ENCODE data around the gene GALNT2. TPM values are rescaled to one million over a fixed set of nuclear protein-coding genes. Genes with fewer than 3 reads are reported as not detected.

Gene GALNT2
- polyA plus RNA-seq, 1 donor = 47.1 TPM

DNA sequence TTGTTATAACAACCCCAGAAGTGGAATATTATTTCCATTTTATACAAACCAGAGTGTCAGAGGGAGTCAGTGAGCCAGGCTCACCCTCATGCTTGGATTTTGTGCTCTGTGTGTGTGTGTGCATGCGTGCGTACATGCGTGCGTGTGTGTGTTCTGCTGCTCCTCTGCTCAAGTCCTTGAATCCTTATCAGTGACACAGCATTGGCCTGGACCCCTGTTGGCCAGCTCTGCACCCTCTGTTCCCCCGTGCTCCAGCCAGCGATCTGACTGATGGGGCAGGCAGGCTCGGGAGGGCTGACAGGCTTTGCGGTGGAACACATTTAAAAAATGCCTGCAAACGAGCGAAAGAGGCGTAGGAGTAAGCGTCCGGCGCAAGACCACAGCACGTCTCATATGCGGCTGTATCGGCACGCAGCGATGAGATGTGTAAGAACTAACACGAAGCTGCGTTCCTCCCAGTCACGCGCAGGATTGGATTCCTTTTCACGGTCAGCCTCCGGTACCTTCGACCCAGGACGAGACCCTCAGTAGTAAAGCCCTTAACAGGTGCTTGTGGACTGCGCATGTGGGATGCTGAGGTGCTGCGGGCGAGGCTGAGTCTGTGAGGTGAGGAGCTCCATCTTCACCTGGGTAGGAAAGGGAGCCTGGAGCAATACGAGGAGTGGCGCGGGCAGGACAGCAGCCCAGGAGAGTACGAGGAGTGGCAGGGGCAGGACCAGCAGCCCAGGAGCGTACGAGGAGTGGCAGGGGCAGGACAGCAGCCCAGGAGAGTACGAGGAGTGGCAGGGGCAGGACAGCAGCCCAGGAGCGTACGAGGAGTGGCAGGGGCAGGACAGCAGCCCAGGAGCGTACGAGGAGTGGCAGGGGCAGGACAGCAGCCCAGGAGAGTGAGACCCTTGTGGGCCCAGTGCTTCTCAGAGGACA lies 130.9 kb downstream of the GALNT2 start:
- H3K4me3 ChIP-seq (ENCODE audit: low read length) = no peak overlapping the region
- H3K36me3 ChIP-seq (ENCODE audit: control insufficient read depth, insufficient read depth, low read length) = peaks cover 4% of the 10 kb centered on the region
- DNase-seq = no peak
- no peaks in the 10 kb centered on the region for H3K4me1 ChIP-seq (ENCODE audit: control insufficient read depth, insufficient read depth, low read length)
- no peak overlapping the region for H3K27ac ChIP-seq (ENCODE audit: low read length)
- no peaks in the 10 kb centered on the region for H3K27me3 ChIP-seq (ENCODE audit: control insufficient read depth, insufficient read depth, low read length)
- no CpG with 5 or more reads among the region's 41 CpGs for WGBS (ENCODE audit: insufficient coverage, low lambda C conversion rate)
- no peaks in the 10 kb centered on the region for H3K9me3 ChIP-seq (ENCODE audit: control insufficient read depth, low read depth, low read length)

DNA sequence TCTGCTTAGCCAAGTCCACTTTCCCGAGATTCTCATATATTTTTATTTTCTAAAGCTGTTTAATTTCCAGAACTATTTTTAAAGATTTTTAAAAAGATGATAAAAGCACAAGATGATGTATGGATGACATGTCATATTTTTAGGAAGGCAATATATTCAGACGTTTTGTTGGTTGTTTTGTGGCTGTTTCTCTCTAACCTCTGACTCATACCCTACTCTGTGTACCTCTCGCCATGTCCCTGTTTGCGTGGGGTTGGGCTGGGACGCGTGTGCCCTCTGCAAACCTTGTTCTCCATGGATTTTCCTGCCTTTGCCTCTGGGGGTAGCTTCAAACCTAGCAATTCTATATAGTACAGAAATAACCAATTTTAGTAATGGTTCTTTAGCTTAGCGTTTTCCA lies 132.0 kb downstream of the GALNT2 start:
- Histone ChIP-seq H3K27me3 (ENCODE audit: control insufficient read depth, insufficient read depth, low read length) (no peaks in the 10 kb centered on the region), H3K27ac (ENCODE audit: low read length) (no peak overlapping the region), H3K9me3 (ENCODE audit: control insufficient read depth, low read depth, low read length) (no peaks in the 10 kb centered on the region), H3K36me3 (ENCODE audit: control insufficient read depth, insufficient read depth, low read length) (peaks cover 12% of the 10 kb centered on the region), H3K4me1 (ENCODE audit: control insufficient read depth, insufficient read depth, low read length) (no peaks in the 10 kb centered on the region), H3K4me3 (ENCODE audit: low read length) (no peak overlapping the region)
- 82% methylated on average over 2 of the region's 7 CpGs for WGBS (ENCODE audit: insufficient coverage, low lambda C conversion rate)
- DNase-seq = no peak

- H3K4me1 ChIP-seq (ENCODE audit: control insufficient read depth, insufficient read depth, low read length) = no peaks in the 10 kb centered on the region
- H3K27me3 ChIP-seq (ENCODE audit: control insufficient read depth, insufficient read depth, low read length) = no peaks in the 10 kb centered on the region
- DNase-seq = no peak
- H3K4me3 ChIP-seq (ENCODE audit: low read length) = no peak overlapping the region
- peaks cover 15% of the 10 kb centered on the region for H3K36me3 ChIP-seq (ENCODE audit: control insufficient read depth, insufficient read depth, low read length)
- no CpG with 5 or more reads among the region's 4 CpGs for WGBS (ENCODE audit: insufficient coverage, low lambda C conversion rate)
- H3K27ac ChIP-seq (ENCODE audit: low read length) = no peak overlapping the region
- H3K9me3 ChIP-seq (ENCODE audit: control insufficient read depth, low read depth, low read length) = no peaks in the 10 kb centered on the region
Observed at GRCh38 chr1:230199554-230199953, 132.5 kb downstream of the GALNT2 start.

DNA sequence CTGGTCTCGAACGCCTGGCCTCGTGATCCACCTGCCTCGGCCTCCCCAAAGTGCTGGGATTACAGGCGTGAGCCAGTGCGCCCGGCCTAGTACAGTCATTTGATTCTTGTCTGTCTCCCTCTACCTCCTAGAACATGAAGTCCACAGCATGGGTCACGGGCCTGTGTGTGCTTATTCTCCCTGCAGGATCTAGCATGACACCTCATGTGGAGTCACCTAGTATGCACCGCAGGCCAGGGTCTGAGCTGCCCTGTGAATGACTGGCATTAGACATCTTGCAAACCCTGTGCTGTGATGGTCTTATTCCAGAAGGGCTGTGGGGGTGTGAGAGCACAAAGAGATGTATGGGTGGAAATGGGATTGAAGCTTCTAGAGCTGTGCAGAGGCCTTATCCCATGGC lies 133.2 kb downstream of the GALNT2 start:
- WGBS (ENCODE audit: insufficient coverage, low lambda C conversion rate) = no CpG with 5 or more reads among the region's 9 CpGs

DNA sequence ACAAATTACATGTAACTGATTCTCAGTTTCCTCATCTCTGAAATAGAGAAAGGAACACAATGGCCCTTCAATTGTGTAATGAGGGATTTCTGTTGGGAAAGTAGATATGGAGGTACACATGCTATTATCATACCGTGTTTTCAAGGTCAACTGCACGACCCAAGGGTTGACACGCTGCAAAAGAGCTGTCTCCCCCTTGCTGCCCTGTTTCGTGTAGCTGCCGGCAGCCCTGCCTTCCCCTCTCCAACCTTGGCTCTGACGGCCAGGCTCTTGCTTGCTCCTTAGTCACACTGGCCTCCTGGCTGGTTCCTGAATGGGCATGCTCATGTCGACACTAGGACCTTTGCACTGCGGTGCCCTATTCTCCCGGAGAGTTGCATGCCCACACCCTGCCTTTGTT lies 134.4 kb downstream of the GALNT2 start:
- DNase-seq = no peak
- peaks cover 14% of the 10 kb centered on the region for H3K36me3 ChIP-seq (ENCODE audit: control insufficient read depth, insufficient read depth, low read length)
- no peak overlapping the region for H3K27ac ChIP-seq (ENCODE audit: low read length)
- no CpG with 5 or more reads among the region's 9 CpGs for WGBS (ENCODE audit: insufficient coverage, low lambda C conversion rate)
- no peaks in the 10 kb centered on the region for H3K27me3 ChIP-seq (ENCODE audit: control insufficient read depth, insufficient read depth, low read length)
- no peak overlapping the region for H3K4me3 ChIP-seq (ENCODE audit: low read length)
- H3K4me1 ChIP-seq (ENCODE audit: control insufficient read depth, insufficient read depth, low read length) = peaks cover 5% of the 10 kb centered on the region
- H3K9me3 ChIP-seq (ENCODE audit: control insufficient read depth, low read depth, low read length) = no peaks in the 10 kb centered on the region

More for the DNA sequence above, 133.2 kb downstream of the GALNT2 start:
- H3K9me3 ChIP-seq (ENCODE audit: control insufficient read depth, low read depth, low read length) = no peaks in the 10 kb centered on the region
- no peak overlapping the region for H3K4me3 ChIP-seq (ENCODE audit: low read length)
- no peaks in the 10 kb centered on the region for H3K4me1 ChIP-seq (ENCODE audit: control insufficient read depth, insufficient read depth, low read length)
- H3K27me3 ChIP-seq (ENCODE audit: control insufficient read depth, insufficient read depth, low read length) = no peaks in the 10 kb centered on the region
- H3K36me3 ChIP-seq (ENCODE audit: control insufficient read depth, insufficient read depth, low read length) = peaks cover 18% of the 10 kb centered on the region
- H3K27ac ChIP-seq (ENCODE audit: low read length) = no peak overlapping the region
- no peak for DNase-seq

- WGBS (ENCODE audit: insufficient coverage, low lambda C conversion rate) = no CpG with 5 or more reads among the region's 3 CpGs
- Histone ChIP-seq H3K36me3 (ENCODE audit: control insufficient read depth, insufficient read depth, low read length) (peaks cover 14% of the 10 kb centered on the region), H3K27me3 (ENCODE audit: control insufficient read depth, insufficient read depth, low read length) (no peaks in the 10 kb centered on the region), H3K4me3 (ENCODE audit: low read length) (no peak overlapping the region), H3K4me1 (ENCODE audit: control insufficient read depth, insufficient read depth, low read length) (peaks cover 5% of the 10 kb centered on the region), H3K27ac (ENCODE audit: low read length) (no peak overlapping the region), H3K9me3 (ENCODE audit: control insufficient read depth, low read depth, low read length) (no peaks in the 10 kb centered on the region)
- DNase-seq = peak in 1 of 2 donors; percentile 46
Observed at GRCh38 chr1:230204842-230205241, 137.8 kb downstream of the GALNT2 start.

- Histone ChIP-seq H3K4me3 (ENCODE audit: low read length) (no peak overlapping the region), H3K36me3 (ENCODE audit: control insufficient read depth, insufficient read depth, low read length) (peaks cover 14% of the 10 kb centered on the region), H3K27ac (ENCODE audit: low read length) (no peak overlapping the region), H3K27me3 (ENCODE audit: control insufficient read depth, insufficient read depth, low read length) (no peaks in the 10 kb centered on the region), H3K4me1 (ENCODE audit: control insufficient read depth, insufficient read depth, low read length) (peaks cover 5% of the 10 kb centered on the region), H3K9me3 (ENCODE audit: control insufficient read depth, low read depth, low read length) (no peaks in the 10 kb centered on the region)
- no CpG with 5 or more reads among the region's 7 CpGs for WGBS (ENCODE audit: insufficient coverage, low lambda C conversion rate)
- no peak for DNase-seq
Observed at GRCh38 chr1:230205719-230206198, 138.7 kb downstream of the GALNT2 start.

- Histone ChIP-seq H3K9me3 (ENCODE audit: control insufficient read depth, low read depth, low read length) (no peaks in the 10 kb centered on the region), H3K4me1 (ENCODE audit: control insufficient read depth, insufficient read depth, low read length) (peaks cover 5% of the 10 kb centered on the region), H3K4me3 (ENCODE audit: low read length) (no peak overlapping the region), H3K27me3 (ENCODE audit: control insufficient read depth, insufficient read depth, low read length) (no peaks in the 10 kb centered on the region), H3K27ac (ENCODE audit: low read length) (no peak overlapping the region), H3K36me3 (ENCODE audit: control insufficient read depth, insufficient read depth, low read length) (peaks cover 14% of the 10 kb centered on the region)
- WGBS (ENCODE audit: insufficient coverage, low lambda C conversion rate) = no CpG with 5 or more reads among the region's 2 CpGs
- DNase-seq = no peak
Observed at GRCh38 chr1:230206207-230206606, 139.2 kb downstream of the GALNT2 start.

GRCh38 chr1:230206976-230207375 lies 139.9 kb downstream of the GALNT2 start:
- Histone ChIP-seq H3K4me1 (ENCODE audit: control insufficient read depth, insufficient read depth, low read length) (peaks cover 5% of the 10 kb centered on the region), H3K4me3 (ENCODE audit: low read length) (no peak overlapping the region), H3K27ac (ENCODE audit: low read length) (no peak overlapping the region), H3K27me3 (ENCODE audit: control insufficient read depth, insufficient read depth, low read length) (no peaks in the 10 kb centered on the region), H3K36me3 (ENCODE audit: control insufficient read depth, insufficient read depth, low read length) (peaks cover 14% of the 10 kb centered on the region), H3K9me3 (ENCODE audit: control insufficient read depth, low read depth, low read length) (no peaks in the 10 kb centered on the region)
- no peak for DNase-seq
- WGBS (ENCODE audit: insufficient coverage, low lambda C conversion rate) = 0% methylated on average over 1 of the region's 4 CpGs

- no peaks in the 10 kb centered on the region for H3K9me3 ChIP-seq (ENCODE audit: control insufficient read depth, low read depth, low read length)
- H3K4me3 ChIP-seq (ENCODE audit: low read length) = no peak overlapping the region
- peaks cover 5% of the 10 kb centered on the region for H3K4me1 ChIP-seq (ENCODE audit: control insufficient read depth, insufficient read depth, low read length)
- DNase-seq = no peak
- no peaks in the 10 kb centered on the region for H3K27me3 ChIP-seq (ENCODE audit: control insufficient read depth, insufficient read depth, low read length)
- no peak overlapping the region for H3K27ac ChIP-seq (ENCODE audit: low read length)
- H3K36me3 ChIP-seq (ENCODE audit: control insufficient read depth, insufficient read depth, low read length) = peaks cover 14% of the 10 kb centered on the region
- WGBS (ENCODE audit: insufficient coverage, low lambda C conversion rate) = no CpG with 5 or more reads among the region's 6 CpGs
Observed at GRCh38 chr1:230207598-230207997, 140.6 kb downstream of the GALNT2 start.
